Measurements from ENCODE around the gene RAE1.
A peak's percentile ranks its signal among the peaks of the same experiment; 100 is the strongest.

RAE1 gene

DNA sequence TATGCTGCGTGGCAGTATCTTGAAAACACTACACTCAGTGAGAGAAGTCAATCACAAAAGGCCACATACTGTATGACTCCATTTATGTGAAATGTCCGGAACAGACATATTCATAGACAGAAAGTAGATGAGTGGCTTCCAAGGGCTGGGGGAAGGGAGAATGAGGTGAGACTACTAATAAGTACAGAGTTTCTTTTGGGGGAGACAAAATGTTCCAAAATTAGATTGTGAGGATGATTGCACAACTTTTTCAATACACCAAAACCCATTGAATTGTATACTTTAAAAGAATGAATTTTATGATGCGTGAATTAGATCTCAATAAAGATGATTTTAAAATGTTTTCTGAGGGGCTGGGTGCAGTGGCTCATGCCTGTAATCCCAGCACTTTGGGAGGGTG, 30.7 kb upstream of the RAE1 start:
- H3K4me3 Mint-ChIP-seq: no peak overlapping the region
- H3K4me1 Mint-ChIP-seq: no peaks in the 10 kb centered on the region
- peaks cover 3% of the 10 kb centered on the region for H3K9me3 Mint-ChIP-seq
- no peak overlapping the region for H3K27ac Mint-ChIP-seq
- H3K27me3 Mint-ChIP-seq: peaks cover 26% of the 10 kb centered on the region
- H3K36me3 Mint-ChIP-seq: peaks cover 3% of the 10 kb centered on the region

DNA sequence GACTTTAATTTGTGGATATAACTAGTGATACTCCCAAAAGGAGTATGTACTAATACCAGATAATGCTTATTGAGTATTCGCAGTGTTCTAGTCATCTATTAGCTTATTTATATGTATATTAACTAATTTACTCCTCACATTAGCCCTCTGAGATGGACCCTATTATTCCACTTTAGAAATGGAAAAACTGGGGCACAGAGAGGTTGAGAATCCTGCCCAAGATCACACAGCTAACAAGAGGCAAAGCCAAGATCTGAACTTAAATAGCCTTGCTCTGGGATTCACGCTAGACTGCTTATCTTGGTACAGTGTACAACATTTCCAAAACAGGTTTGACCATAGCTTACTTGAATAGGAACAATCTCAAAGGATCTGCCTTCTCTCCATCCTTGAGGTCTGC, 29.9 kb upstream of the RAE1 start:
- Mint-ChIP-seq H3K9me3 (peaks cover 3% of the 10 kb centered on the region), H3K4me3 (no peak overlapping the region), H3K4me1 (no peaks in the 10 kb centered on the region), H3K27ac (no peak overlapping the region), H3K27me3 (peaks cover 25% of the 10 kb centered on the region), H3K36me3 (peaks cover 3% of the 10 kb centered on the region)

DNA sequence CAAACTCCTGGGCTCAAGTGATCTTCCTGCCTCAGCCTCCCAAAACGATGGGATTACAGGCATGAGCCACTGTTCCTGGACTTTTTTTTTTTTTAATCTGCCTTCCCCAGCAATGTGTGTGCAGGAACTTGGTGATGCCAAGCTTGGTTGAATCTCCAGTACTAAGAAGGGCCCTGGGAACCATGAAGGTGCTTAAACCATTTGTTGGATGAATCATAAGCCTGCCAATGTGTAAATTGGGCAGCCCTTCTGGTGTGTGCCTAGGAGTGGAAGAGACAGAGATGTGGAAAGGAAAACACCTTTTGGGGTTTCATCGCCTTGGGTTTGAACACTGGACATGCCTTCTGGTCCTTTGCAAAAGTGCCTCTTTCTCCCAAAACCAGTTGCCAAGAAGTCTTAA, 28.6 kb upstream of the RAE1 start:
- peaks cover 25% of the 10 kb centered on the region for H3K27me3 Mint-ChIP-seq
- no peaks in the 10 kb centered on the region for H3K4me1 Mint-ChIP-seq
- no peak overlapping the region for H3K4me3 Mint-ChIP-seq
- peaks cover 3% of the 10 kb centered on the region for H3K36me3 Mint-ChIP-seq
- H3K9me3 Mint-ChIP-seq: peaks cover 3% of the 10 kb centered on the region
- no peak overlapping the region for H3K27ac Mint-ChIP-seq

DNA sequence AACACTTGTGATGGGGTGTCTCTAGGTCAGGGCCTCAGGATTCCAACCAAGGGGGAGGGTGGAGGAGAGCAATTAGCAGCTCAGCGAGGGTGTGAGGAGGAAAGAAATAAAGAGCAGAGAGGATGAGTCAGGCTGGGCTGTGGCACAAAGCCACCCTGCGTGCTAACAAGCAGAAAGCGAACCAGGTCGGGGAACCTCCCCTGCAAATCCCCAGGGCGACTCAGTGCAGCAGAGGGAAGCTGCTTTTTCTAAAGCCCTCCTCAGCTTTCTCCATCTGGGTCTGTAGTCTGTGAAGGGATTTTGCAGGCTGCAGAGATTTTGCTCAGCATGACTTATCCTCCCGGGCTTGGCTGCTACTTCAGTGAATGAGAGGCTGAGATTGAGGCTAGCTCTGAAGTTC, 28.0 kb upstream of the RAE1 start:
- H3K4me3 Mint-ChIP-seq: no peak overlapping the region
- H3K9me3 Mint-ChIP-seq: peaks cover 3% of the 10 kb centered on the region
- no peak overlapping the region for H3K27ac Mint-ChIP-seq
- H3K27me3 Mint-ChIP-seq: peaks cover 25% of the 10 kb centered on the region
- peaks cover 3% of the 10 kb centered on the region for H3K36me3 Mint-ChIP-seq
- H3K4me1 Mint-ChIP-seq: no peaks in the 10 kb centered on the region

DNA sequence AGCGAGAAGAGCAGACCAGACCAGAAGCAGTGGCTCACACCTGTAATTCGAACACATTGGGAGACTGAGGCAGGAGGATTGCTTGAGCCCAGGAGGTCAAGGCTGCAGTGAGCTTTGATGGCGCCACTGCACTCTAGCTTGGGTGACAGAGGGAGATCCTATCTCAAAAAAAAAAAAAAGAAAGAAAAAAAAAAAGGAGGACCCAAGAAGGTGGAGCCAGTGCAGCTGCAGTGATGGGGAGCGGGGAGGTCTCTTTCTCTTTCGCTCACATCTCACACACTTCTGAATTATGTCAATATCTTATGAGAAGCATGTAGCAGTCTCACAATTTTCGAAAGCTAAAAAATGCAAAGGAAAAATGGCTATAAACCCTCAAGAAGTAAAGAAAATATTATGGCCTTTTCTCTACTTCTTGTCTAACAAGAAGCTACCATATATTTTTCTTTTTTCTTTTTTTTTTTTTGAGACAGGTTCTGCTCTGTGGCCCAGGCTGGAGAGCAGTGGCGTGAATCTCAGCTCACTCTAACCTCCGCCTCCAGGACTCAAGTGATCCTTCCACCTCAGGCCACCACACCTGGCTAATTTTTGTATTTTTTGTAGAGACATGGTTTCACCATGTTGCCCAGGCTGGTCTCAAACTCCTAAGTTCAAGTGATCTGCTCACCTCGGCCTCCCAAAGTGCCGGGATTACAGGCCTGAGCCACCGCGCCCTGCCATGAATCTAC, 25.3 kb upstream of the RAE1 start:
- H3K4me3 Mint-ChIP-seq: no peak overlapping the region
- H3K4me1 Mint-ChIP-seq: no peaks in the 10 kb centered on the region
- peaks cover 3% of the 10 kb centered on the region for H3K36me3 Mint-ChIP-seq
- peaks cover 23% of the 10 kb centered on the region for H3K27me3 Mint-ChIP-seq
- H3K9me3 Mint-ChIP-seq: peaks cover 3% of the 10 kb centered on the region
- H3K27ac Mint-ChIP-seq: no peak overlapping the region

DNA sequence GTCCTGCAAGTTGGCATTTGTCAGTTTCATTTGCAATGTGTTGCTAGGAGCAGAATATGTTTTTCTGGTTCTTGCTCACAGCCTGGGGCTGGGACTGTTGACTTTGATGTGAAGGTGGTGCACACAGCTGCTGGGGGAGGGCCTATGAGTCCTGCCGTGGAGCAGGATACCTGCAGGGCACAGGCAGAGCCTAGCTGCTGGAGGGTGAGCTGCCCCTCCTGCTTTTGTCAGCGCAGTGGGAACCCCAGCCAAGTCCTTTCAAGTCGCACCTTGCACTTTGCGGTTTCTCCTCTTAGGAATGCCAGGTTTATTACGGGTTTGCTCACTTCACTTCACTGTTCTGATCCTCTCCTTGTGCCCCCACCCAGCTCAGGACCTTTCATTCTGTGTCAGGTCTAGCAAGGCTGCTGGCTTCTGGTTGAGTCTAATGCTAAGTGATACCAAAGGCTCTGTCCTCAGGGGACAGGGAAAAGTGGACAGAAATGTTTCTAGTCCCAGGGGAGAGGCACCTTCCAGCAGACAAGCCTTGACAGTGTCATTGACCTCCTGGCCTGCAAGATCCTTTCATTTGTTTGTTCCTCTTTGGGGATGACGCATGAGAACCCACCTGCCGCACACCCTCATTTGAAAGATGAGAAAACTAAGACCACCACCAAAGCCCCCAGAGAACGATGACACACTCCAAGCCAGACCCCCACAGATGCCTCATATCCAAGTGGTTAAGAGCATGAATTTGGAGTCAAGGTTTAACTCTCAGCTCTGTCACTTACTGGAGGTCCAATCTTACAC, 24.2 kb upstream of the RAE1 start:
- no peak overlapping the region for H3K27ac Mint-ChIP-seq
- H3K9me3 Mint-ChIP-seq: peaks cover 3% of the 10 kb centered on the region
- H3K27me3 Mint-ChIP-seq: peaks cover 25% of the 10 kb centered on the region
- H3K36me3 Mint-ChIP-seq: peaks cover 3% of the 10 kb centered on the region
- no peaks in the 10 kb centered on the region for H3K4me1 Mint-ChIP-seq
- H3K4me3 Mint-ChIP-seq: no peak overlapping the region

DNA sequence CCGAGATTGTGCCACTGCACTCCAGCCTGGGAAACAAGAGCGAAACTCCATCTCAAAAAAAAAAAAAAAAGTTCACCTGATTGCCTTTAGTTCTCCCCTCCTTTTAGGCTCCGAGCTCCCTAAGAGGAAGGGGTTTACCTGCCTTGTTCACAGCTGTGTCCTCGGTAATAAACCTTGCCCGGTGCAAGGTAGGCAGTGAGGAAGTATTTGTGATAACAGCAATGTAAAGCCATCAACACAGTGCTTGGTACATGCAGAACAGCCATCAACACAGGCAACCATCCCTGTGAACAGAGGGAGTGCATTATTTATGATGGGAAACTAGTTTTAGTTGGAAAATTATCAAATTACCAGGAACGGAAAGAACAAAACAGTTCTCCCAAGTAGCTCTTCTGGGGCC, 23.2 kb upstream of the RAE1 start:
- Mint-ChIP-seq H3K4me1 (no peaks in the 10 kb centered on the region), H3K27ac (no peak overlapping the region), H3K9me3 (peaks cover 3% of the 10 kb centered on the region), H3K36me3 (peaks cover 3% of the 10 kb centered on the region), H3K4me3 (no peak overlapping the region), H3K27me3 (peaks cover 22% of the 10 kb centered on the region)

DNA sequence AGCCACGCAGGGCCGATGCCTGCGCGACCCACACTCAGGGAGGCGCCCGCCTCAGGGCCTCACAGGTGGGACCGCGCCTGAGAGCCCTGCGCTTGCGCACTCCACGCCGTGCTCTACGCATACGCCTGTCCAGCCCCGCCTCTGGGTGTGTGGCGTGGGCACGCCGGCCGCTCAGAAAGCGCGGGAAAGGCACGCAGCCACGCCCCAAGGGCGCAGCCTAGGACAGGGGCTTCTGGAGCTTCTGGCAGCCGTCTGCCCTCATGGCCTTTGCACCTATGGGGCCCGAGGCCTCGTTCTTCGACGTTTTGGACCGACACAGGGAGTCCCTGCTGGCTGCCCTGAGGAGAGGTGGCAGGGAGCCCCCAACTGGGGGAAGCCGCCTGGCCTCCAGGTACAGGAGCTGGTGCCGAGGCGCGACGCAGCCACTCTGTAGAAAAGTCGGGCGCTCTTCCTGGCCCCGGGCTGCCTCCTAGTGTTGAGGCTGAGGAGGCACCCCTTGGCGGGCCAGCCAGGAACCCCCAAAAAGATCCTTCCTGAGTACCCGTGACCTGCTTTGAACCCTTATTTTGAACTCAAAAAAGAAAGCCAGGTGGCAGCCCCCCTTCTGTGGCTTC, 21.3 kb upstream of the RAE1 start, which contains the start of gene SPO11:
SPO11 (plus strand) TSS at position 196 of the 614 bp plus-strand sequence; CDS start at position 261, 65 bp downstream.
- Mint-ChIP-seq H3K9me3 (peaks cover 2% of the 10 kb centered on the region), H3K4me1 (no peaks in the 10 kb centered on the region), H3K36me3 (no peaks in the 10 kb centered on the region), H3K4me3 (no peak within 1 kb of the TSS), H3K27me3 (peaks cover 17% of the 10 kb centered on the region), H3K27ac (no peak within 1 kb of the TSS)

DNA sequence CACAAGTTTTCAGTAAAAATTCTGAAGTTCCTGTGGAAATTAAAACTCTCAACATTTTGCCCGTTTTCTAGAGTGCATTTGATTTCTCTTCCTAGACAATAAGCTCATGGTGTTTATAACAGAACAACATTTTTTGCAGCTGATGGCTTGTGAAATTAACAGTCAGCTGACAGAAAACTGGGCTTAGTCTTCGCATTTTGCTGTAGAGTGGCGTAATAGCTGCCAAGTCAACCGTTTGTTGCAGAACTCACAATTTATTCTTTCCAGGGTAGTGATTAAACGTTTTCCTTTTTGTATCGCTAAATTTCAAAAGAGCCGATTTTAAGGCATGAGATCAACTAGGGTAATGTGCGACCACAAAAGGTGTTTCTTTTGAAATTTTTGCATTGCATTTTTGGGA, 20.1 kb upstream of the RAE1 start:
- H3K36me3 Mint-ChIP-seq: no peaks in the 10 kb centered on the region
- no peaks in the 10 kb centered on the region for H3K9me3 Mint-ChIP-seq
- no peak overlapping the region for H3K4me3 Mint-ChIP-seq
- H3K27me3 Mint-ChIP-seq: peaks cover 16% of the 10 kb centered on the region
- peak overlapping the region; percentile 27 for H3K27ac Mint-ChIP-seq
- H3K4me1 Mint-ChIP-seq: no peaks in the 10 kb centered on the region

DNA sequence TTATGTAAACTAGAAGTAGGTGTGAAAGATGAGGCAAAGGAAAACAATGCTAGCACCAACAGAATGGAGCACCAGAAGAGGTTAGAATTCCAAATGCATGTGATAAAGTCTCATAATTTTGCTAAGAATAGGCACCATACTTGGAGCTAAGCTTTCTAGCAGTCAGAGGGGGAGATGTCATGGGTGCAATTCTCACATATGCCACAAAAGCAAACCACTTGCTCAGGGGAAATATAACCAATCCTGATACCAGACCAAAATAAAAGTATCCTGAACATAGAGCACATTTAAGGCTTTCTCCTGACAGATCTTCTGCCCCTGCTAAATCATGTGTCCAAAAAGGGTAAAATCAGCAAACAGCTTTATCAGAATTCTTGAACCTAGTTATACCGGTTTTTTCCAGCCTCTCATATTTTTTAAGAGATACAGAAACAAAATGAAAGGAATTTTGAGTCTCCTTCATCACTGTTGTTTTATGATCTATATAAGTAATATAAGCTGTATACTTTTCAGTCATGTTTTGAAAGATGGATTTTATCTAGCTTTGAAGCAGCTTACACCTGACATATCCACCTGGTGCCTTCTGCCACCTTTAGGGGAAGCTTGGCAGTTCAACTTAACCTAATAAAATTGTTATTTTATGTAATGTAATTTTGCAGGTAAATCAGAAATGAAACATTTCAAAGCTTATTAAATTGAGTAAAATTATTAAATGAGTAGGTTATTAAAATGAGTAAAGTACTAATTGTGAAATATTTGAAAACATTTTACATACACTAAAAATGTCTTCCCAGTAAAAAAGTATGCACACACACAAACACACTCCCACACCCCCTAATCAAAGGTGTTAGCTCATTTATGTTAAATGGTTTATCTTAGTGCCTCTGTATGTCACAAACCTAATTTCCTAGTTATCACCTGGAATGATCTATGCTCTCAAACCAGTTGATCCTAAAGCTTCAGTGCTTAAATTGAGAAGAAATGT, 18.7 kb upstream of the RAE1 start:
- Mint-ChIP-seq H3K4me3 (no peak overlapping the region), H3K4me1 (no peaks in the 10 kb centered on the region), H3K27me3 (peaks cover 22% of the 10 kb centered on the region), H3K9me3 (no peaks in the 10 kb centered on the region), H3K36me3 (no peaks in the 10 kb centered on the region), H3K27ac (no peak overlapping the region)

DNA sequence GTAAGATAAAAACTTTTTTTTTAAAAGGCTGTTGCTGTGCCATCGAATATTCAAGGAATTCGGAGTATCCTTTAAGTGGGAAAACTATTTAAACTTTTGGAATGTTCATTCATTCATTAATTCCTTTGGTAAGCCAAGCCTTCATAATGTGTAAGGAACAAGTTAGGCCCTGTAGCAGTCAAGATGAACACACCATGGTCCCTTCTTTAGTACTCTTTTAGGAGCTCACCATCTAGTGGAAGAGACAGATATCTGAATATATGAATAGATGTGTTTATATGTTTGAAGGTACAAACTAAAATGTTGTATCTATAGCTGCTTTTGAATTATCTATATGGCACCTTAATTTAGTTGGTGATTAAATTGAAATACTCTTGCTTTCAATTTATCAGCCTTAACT, 15.7 kb upstream of the RAE1 start:
- no peak overlapping the region for H3K4me3 Mint-ChIP-seq
- no peaks in the 10 kb centered on the region for H3K4me1 Mint-ChIP-seq
- H3K27me3 Mint-ChIP-seq: peaks cover 22% of the 10 kb centered on the region
- H3K27ac Mint-ChIP-seq: no peak overlapping the region
- no peaks in the 10 kb centered on the region for H3K9me3 Mint-ChIP-seq
- no peaks in the 10 kb centered on the region for H3K36me3 Mint-ChIP-seq

DNA sequence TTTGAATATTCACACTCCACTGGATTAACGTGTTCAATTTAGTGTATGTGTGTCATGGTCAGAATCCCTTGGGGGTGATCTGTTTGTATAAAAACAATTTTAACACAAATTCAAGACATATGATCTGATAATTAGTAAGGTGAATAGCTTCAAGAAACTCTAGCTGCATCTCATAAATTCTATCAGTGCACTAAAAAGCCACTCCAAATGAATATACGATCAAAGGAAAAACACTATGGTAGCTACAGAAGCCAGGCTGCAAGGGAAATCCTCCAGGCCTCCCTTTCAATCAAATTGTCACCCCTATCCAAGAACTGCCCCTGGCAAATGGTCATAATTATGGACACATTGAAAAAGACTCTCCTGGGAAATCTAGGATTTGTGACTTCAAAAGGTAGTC, 9.4 kb upstream of the RAE1 start:
- no peaks in the 10 kb centered on the region for H3K9me3 Mint-ChIP-seq
- peaks cover 7% of the 10 kb centered on the region for H3K27me3 Mint-ChIP-seq
- no peaks in the 10 kb centered on the region for H3K4me1 Mint-ChIP-seq
- H3K4me3 Mint-ChIP-seq: no peak overlapping the region
- no peak overlapping the region for H3K27ac Mint-ChIP-seq
- no peaks in the 10 kb centered on the region for H3K36me3 Mint-ChIP-seq

DNA sequence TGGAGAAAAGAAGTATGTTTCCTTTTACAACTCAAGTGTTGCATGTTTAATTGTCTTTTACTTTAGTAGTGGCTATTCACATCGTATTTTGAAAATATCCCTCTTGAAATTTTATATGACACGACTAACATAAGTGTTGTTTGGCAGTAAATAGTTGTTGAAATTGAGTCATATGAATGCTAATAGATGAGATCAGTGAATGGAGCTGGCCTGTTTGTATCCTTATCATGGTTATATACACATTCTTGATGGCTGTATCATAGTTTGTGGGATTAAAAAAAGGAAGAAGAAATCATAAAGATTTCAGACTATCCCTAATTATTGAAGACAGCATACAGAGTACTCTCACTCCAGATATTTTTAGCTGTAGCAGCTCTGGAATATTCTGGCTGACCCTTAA, 8.2 kb upstream of the RAE1 start:
- peaks cover 4% of the 10 kb centered on the region for H3K27me3 Mint-ChIP-seq
- H3K4me3 Mint-ChIP-seq: no peak overlapping the region
- no peaks in the 10 kb centered on the region for H3K4me1 Mint-ChIP-seq
- no peaks in the 10 kb centered on the region for H3K36me3 Mint-ChIP-seq
- H3K9me3 Mint-ChIP-seq: no peaks in the 10 kb centered on the region
- no peak overlapping the region for H3K27ac Mint-ChIP-seq

DNA sequence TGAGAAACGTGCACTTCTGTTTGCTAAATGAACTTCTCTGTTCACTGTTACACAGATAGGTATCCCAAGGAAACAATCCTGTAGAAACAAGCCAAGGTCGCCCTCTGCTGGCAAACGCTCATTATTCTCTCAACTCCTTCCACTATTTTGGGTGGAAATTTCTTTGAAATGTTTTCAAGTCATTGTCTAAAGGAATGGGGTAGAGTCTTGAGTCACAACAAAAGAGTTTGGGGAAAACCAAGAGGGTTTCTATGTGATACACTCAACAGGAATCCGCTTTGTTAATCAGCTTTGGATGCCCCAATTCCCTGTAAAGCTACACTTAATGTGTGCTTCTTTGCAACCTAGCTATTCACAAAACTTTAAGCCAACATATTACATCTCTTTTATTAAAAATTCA, 4.6 kb upstream of the RAE1 start:
- H3K4me3 Mint-ChIP-seq: no peak overlapping the region
- peaks cover 6% of the 10 kb centered on the region for H3K4me1 Mint-ChIP-seq
- H3K27ac Mint-ChIP-seq: no peak overlapping the region
- H3K36me3 Mint-ChIP-seq: no peaks in the 10 kb centered on the region
- peaks cover 5% of the 10 kb centered on the region for H3K27me3 Mint-ChIP-seq
- H3K9me3 Mint-ChIP-seq: no peaks in the 10 kb centered on the region

DNA sequence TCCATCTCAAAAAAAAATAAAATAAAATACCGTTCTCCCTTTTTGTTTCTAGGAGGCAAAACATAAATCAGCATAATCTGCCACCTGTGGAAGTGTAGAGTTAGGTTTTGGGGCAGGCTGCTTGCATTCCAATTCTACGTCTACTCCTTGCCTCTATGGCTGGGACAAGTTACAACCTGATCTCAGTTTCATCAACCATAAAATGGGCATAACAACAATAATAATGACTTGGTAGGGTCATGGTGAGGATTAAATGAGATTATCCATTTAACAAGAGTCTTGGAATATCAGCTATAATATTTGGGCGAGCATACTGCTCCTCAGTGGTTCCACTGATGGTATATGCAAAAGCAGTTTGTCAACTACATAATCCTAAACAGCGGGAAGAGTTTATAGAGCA, 3.7 kb upstream of the RAE1 start:
- Mint-ChIP-seq H3K27me3 (peaks cover 3% of the 10 kb centered on the region), H3K9me3 (no peaks in the 10 kb centered on the region), H3K27ac (no peak overlapping the region), H3K4me1 (peaks cover 14% of the 10 kb centered on the region), H3K4me3 (no peak overlapping the region), H3K36me3 (peaks cover 2% of the 10 kb centered on the region)

Data from activated naive CD4-positive, alpha-beta T cell treated with anti-CD3 and anti-CD28 coated beads, Interleukin-2, amount 50 U/mL, for 24 hours (primary cell).